H1 (cell line): Measurements from ENCODE around the gene MPST. TPM values are rescaled to one million over a fixed set of nuclear protein-coding genes. Genes with fewer than 3 reads are reported as not detected.

Experiments
- CTCF ChIA-PET: fragments of 300-600 bp; sonication (Branson Sonifier 250); formaldehyde crosslinking; loops from one replicate; lab custom pipeline; 2021; ENCODE audit not compliant: partially characterized antibody; lab: Charles Lee
- POLR2A ChIA-PET: fragments of 300-600 bp; sonication (Branson Sonifier 250); formaldehyde crosslinking; loops from one replicate; lab custom pipeline; 2021; ENCODE audit warnings: inconsistent platforms; ENCODE audit not compliant: partially characterized antibody; lab: Charles Lee
- DNase-seq, 2 experiments: peaks; one replicate each; pipeline versions ENCODE4 v3.0.0 to v3.0.0-alpha.2; 2010 to 2022; ENCODE audit warnings: low spot score in 2 of 2, low read depth in 1 of 2, mixed read lengths in 1 of 2
- FAIRE-seq: peaks from 2 replicates; lab custom pipeline; 2011; peaks lifted over from hg19 to GRCh38; lab: Jason Lieb, UNC
- H2AFZ ChIP-seq: 2 replicates; pipeline ENCODE4 v1.8.1; 2012; ENCODE audit warnings: low read length, inconsistent platforms
- H2AK5ac ChIP-seq: 2 replicates; pipeline ENCODE4 v1.6.1; 2013; ENCODE audit warnings: low read depth, low read length
- H2BK120ac ChIP-seq: replicated peaks from 2 replicates; pipeline ENCODE3; 2013; ENCODE audit warnings: low read depth, low read length, inconsistent platforms
- H2BK12ac ChIP-seq: 2 replicates; pipeline ENCODE4 v1.6.1; 2013; ENCODE audit warnings: low read depth, low read length
- H2BK15ac ChIP-seq: 2 replicates; pipeline ENCODE4 v1.6.1; 2013; ENCODE audit warnings: low read length
- H2BK20ac ChIP-seq: 2 replicates; pipeline ENCODE4 v1.6.1; 2013; ENCODE audit warnings: low read length
- H2BK5ac ChIP-seq: 2 replicates; pipeline ENCODE4 v1.6.1; 2013; ENCODE audit warnings: low read depth, low read length
- H3K14ac ChIP-seq: 2 replicates; pipeline ENCODE4 v1.6.1; 2013; ENCODE audit warnings: inconsistent platforms; ENCODE audit not compliant: insufficient read length
- H3K18ac ChIP-seq: 2 replicates; pipeline ENCODE4 v1.6.1; 2013; ENCODE audit warnings: low read length; ENCODE audit errors: extremely low read depth
- H3K23ac ChIP-seq: 2 replicates; pipeline ENCODE4 v1.6.1; 2013; ENCODE audit warnings: inconsistent platforms; ENCODE audit not compliant: insufficient read length
- H3K23me2 ChIP-seq: 2 replicates; pipeline ENCODE4 v1.6.1; 2013; ENCODE audit warnings: low read depth, low read length
- H3K27ac ChIP-seq: 2 replicates; pipeline ENCODE4 v1.6.1; 2011; ENCODE audit warnings: low read depth, low read length, inconsistent platforms
- H3K27me3 ChIP-seq, 4 experiments: replicated peaks in 1 of 4; 1 replicate in 1 of 4; 2 replicates in 3 of 4; pipeline versions ENCODE4 v1.6.1 to v1.8.1; 2011 to 2013; ENCODE audit warnings: low read length in 3 of 4, mild to moderate bottlenecking in 3 of 4, inconsistent platforms in 2 of 4, mixed read lengths in 2 of 4, moderate library complexity in 1 of 4; ENCODE audit not compliant: control insufficient read depth in 3 of 4, insufficient read depth in 3 of 4; ENCODE audit errors: extremely low read depth in 1 of 4
- H3K36me3 ChIP-seq, 4 experiments: 2 replicates each; pipeline versions ENCODE4 v1.6.1 to v1.8.1; 2011 to 2013; ENCODE audit warnings: mild to moderate bottlenecking in 4 of 4, low read length in 3 of 4, moderate library complexity in 2 of 4, control low read depth in 1 of 4, inconsistent platforms in 1 of 4; ENCODE audit not compliant: insufficient read depth in 4 of 4, control insufficient read depth in 2 of 4
- H3K4ac ChIP-seq: replicated peaks from 2 replicates; pipeline ENCODE3; 2013; ENCODE audit warnings: low read length, low read depth, mixed read lengths, inconsistent platforms; ENCODE audit not compliant: insufficient read length
- H3K4me1 ChIP-seq, 4 experiments: replicated peaks in 1 of 4; 1 replicate in 1 of 4; 2 replicates in 3 of 4; pipeline versions ENCODE4 v1.6.1 to v1.8.1; 2011 to 2013; ENCODE audit warnings: low read length in 3 of 4, inconsistent platforms in 2 of 4, mixed read lengths in 1 of 4; ENCODE audit not compliant: insufficient read depth in 4 of 4, control insufficient read depth in 3 of 4
- H3K4me2 ChIP-seq, 2 experiments: 2 replicates each; pipeline versions ENCODE4 v1.6.1 to v1.8.1; 2011 to 2013; ENCODE audit warnings: low read depth in 2 of 2, low read length in 2 of 2, control low read depth in 1 of 2, inconsistent platforms in 1 of 2, mild to moderate bottlenecking in 1 of 2; ENCODE audit not compliant: insufficient read depth in 1 of 2
- H3K4me3 ChIP-seq, 4 experiments: fragments of 200-600, 300-600 bp in 1 of 4; sonication (generic), shearing (Covaris generic), sonication (Bioruptor Twin) in 1 of 4; 2 replicates each; pipeline versions ENCODE4 v1.5.1 to v1.8.1; 2011 to 2016; ENCODE audit warnings: low read length in 4 of 4, low read depth in 3 of 4, control low read depth in 2 of 4, inconsistent platforms in 2 of 4, mild to moderate bottlenecking in 2 of 4, mixed read lengths in 1 of 4, moderate library complexity in 1 of 4; ENCODE audit not compliant: insufficient read depth in 2 of 4; ENCODE audit errors: extremely low read depth in 1 of 4
- H3K56ac ChIP-seq: replicated peaks from 2 replicates; pipeline ENCODE3; 2013; ENCODE audit warnings: low read depth, mild to moderate bottlenecking, mixed read lengths, low read length, inconsistent platforms; ENCODE audit not compliant: insufficient read length
- H3K79me1 ChIP-seq: 2 replicates; pipeline ENCODE4 v1.6.1; 2013; ENCODE audit warnings: low read depth, low read length, control low read depth
- H3K79me2 ChIP-seq, 2 experiments: 2 replicates each; pipeline versions ENCODE4 v1.6.1 to v1.8.1; 2012 to 2013; ENCODE audit warnings: low read length in 2 of 2, mild to moderate bottlenecking in 2 of 2, inconsistent platforms in 1 of 2; ENCODE audit not compliant: insufficient read depth in 2 of 2, control insufficient read depth in 1 of 2
- H3K9ac ChIP-seq, 4 experiments: replicated peaks in 1 of 4; 1 replicate in 1 of 4; 2 replicates in 3 of 4; pipeline versions ENCODE4 v1.6.1 to v1.8.1; 2011 to 2013; ENCODE audit warnings: low read depth in 3 of 4, low read length in 3 of 4, control low read depth in 2 of 4, mild to moderate bottlenecking in 2 of 4, moderate library complexity in 2 of 4, inconsistent platforms in 1 of 4; ENCODE audit errors: extremely low read depth in 1 of 4
- H3K9me3 ChIP-seq, 2 experiments: 2 replicates each; pipeline versions ENCODE4 v1.6.1 to v1.8.1; 2012 to 2013; ENCODE audit warnings: mild to moderate bottlenecking in 2 of 2, moderate library complexity in 2 of 2, control low read depth in 1 of 2, inconsistent platforms in 1 of 2, low read depth in 1 of 2, low read length in 1 of 2, mixed read lengths in 1 of 2; ENCODE audit not compliant: insufficient read depth in 2 of 2
- H4K20me1 ChIP-seq, 2 experiments: replicated peaks in 1 of 2; 2 replicates each; pipeline versions ENCODE3 to v1.8.1; 2011 to 2013; ENCODE audit warnings: inconsistent platforms in 2 of 2, low read length in 2 of 2, mild to moderate bottlenecking in 1 of 2; ENCODE audit not compliant: insufficient read depth in 2 of 2, control insufficient read depth in 1 of 2
- H4K5ac ChIP-seq: 2 replicates; pipeline ENCODE4 v1.6.1; 2013; ENCODE audit warnings: low read length, low read depth, mixed read lengths, inconsistent platforms; ENCODE audit not compliant: insufficient read length
- H4K8ac ChIP-seq: 2 replicates; pipeline ENCODE4 v1.8.0; 2013; ENCODE audit warnings: mild to moderate bottlenecking, moderate library complexity, low read length, inconsistent platforms; ENCODE audit not compliant: insufficient read depth; ENCODE audit errors: extremely low read depth
- H4K91ac ChIP-seq: replicated peaks from 2 replicates; pipeline ENCODE3; 2013; ENCODE audit warnings: low read length, mixed read lengths, inconsistent platforms; ENCODE audit not compliant: insufficient read length
- CTBP2 ChIP-seq: IDR thresholded peaks from 2 replicates; pipeline ENCODE4 v1.7.0; 2011; ENCODE audit warnings: borderline replicate concordance, mild to moderate bottlenecking, moderate library complexity, mixed read lengths, low read length; ENCODE audit not compliant: insufficient read depth, insufficient read length
- RAD21 ChIP-seq, 2 experiments: IDR thresholded peaks in 1 of 2; conservative IDR thresholded peaks in 1 of 2; 2 replicates each; pipeline ENCODE4 v1.6.1; 2011; ENCODE audit warnings: low read depth in 2 of 2, low read length in 2 of 2, improper control_type of control experiment in 1 of 2, inconsistent platforms in 1 of 2, mild to moderate bottlenecking in 1 of 2, moderate library complexity in 1 of 2
- RFX5 ChIP-seq: IDR thresholded peaks from 2 replicates; pipeline ENCODE4 v1.6.1; 2011; ENCODE audit warnings: low read depth, low read length, improper control_type of control experiment, borderline replicate concordance
- SIN3A ChIP-seq, 2 experiments: IDR thresholded peaks in 1 of 2; conservative IDR thresholded peaks in 1 of 2; 2 replicates each; pipeline ENCODE4 v1.6.1; 2011 to 2012; ENCODE audit warnings: low read length in 2 of 2, improper control_type of control experiment in 1 of 2, low read depth in 1 of 2, mild to moderate bottlenecking in 1 of 2
- WGBS, 2 experiments: shearing (Covaris generic) in 1 of 2; methylation state at CpG; one replicate each; pipeline versions ENCODE4 v1.1.6 to v1.1.7; 2013 to 2015; ENCODE audit warnings: low lambda C conversion rate in 2 of 2, mixed read lengths in 2 of 2, inconsistent platforms in 1 of 2, low coverage in 1 of 2, missing lambda C conversion rate in 1 of 2; ENCODE audit not compliant: insufficient replicate concordance in 2 of 2, insufficient coverage in 1 of 2, insufficient read length in 1 of 2; ENCODE audit errors: extremely low coverage in 1 of 2, missing lambda C conversion rate in 1 of 2; 5-methylcytosine and 5-hydroxymethylcytosine counted together
- polyA plus RNA-seq, 7 experiments: library from polyadenylated mRNA; depleted of rRNA in 3 of 7; stranded (reverse) in 5 of 7; unstranded in 2 of 7; fragments of >200 nt in 5 of 7; fragments of 200-250 nt in 2 of 7; gene quantifications; 1 replicate in 5 of 7; 2 replicates in 1 of 7; 4 replicates in 1 of 7; pipeline versions ENCODE4 v1.2.1 to v1.2.3, GENCODE V29; 2011 to 2013; ENCODE audit warnings: missing spikeins in 2 of 7, mixed read lengths in 2 of 7
- total RNA-seq: library from RNA; stranded (reverse); fragmentation: NEBNext Ultra II Directional; extraction: Animal tissue kit (Norgen Biotek cat#: 25700); gene quantifications from 2 replicates; pipeline ENCODE4 v1.2.1, GENCODE V29; 2021
- TF ChIP-seq, protein P1 (sequence below), 3 experiments: IDR thresholded peaks; 1 replicate in 2 of 3; 2 replicates in 1 of 3; pipeline versions ENCODE4 v1.5.1 to v1.6.1; 2011; ENCODE audit warnings: low read length in 3 of 3, mild to moderate bottlenecking in 3 of 3, inconsistent platforms in 2 of 3, low read depth in 1 of 3, moderate library complexity in 1 of 3; ENCODE audit not compliant: insufficient read depth in 1 of 3; ENCODE audit errors: control extremely low read depth in 1 of 3

MPST gene
- total and polyA plus RNA-seq, 2 of the 8 experiments (the other 6 are each of a cell fraction or from before 2014, with no cell fraction given) = 86.0 to 124 TPM

DNA sequence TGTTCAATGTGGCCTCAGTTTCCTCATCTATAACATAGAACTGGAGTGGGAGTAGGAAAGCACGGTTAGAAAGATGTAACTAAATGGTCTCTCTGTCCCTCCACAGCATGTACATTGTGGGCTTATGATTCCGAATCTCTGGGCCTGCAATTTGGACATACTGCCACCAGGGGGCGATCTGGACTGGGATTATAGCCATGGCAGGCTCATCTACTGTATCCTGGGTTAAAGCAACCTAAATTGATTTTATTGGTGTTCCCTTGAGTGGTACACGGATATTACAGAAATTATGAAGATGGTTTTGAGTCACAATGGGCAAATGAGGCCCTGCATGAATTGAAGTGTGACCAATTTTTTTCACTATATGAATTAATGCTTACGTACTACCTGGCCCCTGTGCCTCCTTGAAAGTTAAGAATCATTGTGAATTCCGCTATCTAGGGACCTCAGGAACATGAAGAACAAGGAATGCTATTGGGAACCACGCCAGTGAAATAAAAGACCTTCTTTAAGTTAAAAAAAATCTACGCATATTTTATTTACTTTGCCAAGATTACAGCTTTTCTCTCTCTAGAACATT, 33.2 kb upstream of the MPST start:
- H4K91ac ChIP-seq = no peak overlapping the region

More for the DNA sequence above, 33.2 kb upstream of the MPST start:
- H3K9me3 ChIP-seq = peaks cover 9 to 16% of the 10 kb centered on the region in 2 experiments
- no peak overlapping the region for H2BK120ac ChIP-seq
- 70% methylated on average over 8 of the region's 8 CpGs; no CpG with 5 or more reads in 1 of the 2 experiments for WGBS, 2 experiments
- H3K4ac ChIP-seq = no peak overlapping the region
- H3K79me2 ChIP-seq = no peaks in the 10 kb centered on the region
- no peak overlapping the region for H3K4me3 ChIP-seq
- no peaks in the 10 kb centered on the region for H3K23me2 ChIP-seq
- no peak overlapping the region for H4K8ac ChIP-seq
- no peak overlapping the region for H4K5ac ChIP-seq
- no peak overlapping the region for H3K23ac ChIP-seq
- H3K36me3 ChIP-seq = no peaks in the 10 kb centered on the region
- peaks cover 0 to 3% (median 0%) of the 10 kb centered on the region in 4 experiments; a peak in 2 of 7 replicates for H3K27me3 ChIP-seq
- FAIRE-seq (peak; percentile 32), DNase-seq (peak in 1 of 2 experiments; percentile 87)
- H3K56ac ChIP-seq = no peak overlapping the region
- H2AFZ ChIP-seq = no peak overlapping the region
- H2BK20ac ChIP-seq = no peak overlapping the region
- H3K9ac ChIP-seq = no peak overlapping the region
- no peak overlapping the region for H3K14ac ChIP-seq
- no peak overlapping the region for H2AK5ac ChIP-seq
- no peaks in the 10 kb centered on the region for H4K20me1 ChIP-seq
- ChIA-PET POLR2A (interaction anchor here (0.7 kb wide), 1 partner anchor 138 kb away, joined by 3 read pairs; no protein-coding TSS in a partner anchor), CTCF (interaction anchor here (0.7 to 2.8 kb wide), 16 partner anchors 9 to 450 kb away, joined by 3 to 26 read pairs (median 3); a partner anchor contains a TSS)
- no peak overlapping the region for H2BK12ac ChIP-seq
- no peak overlapping the region for H3K27ac ChIP-seq
- H3K79me1 ChIP-seq = no peaks in the 10 kb centered on the region
- no peak overlapping the region for H2BK15ac ChIP-seq
- H2BK5ac ChIP-seq = no peak overlapping the region
- H3K4me2 ChIP-seq = no peak overlapping the region
- no peak for TF ChIP-seq RFX5
- TF ChIP-seq SIN3A (conservative IDR thresholded peaks at IDR 0.05 in 1 of 2, IDR thresholded peaks at IDR 0.05 in 1 of 2; ENCODE audit: low read depth in 1 of 2, low read length in 2 of 2) = no peak
- TF ChIP-seq CTBP2 = no peak
- TF ChIP-seq RAD21 (IDR thresholded peaks at IDR 0.05 in 1 of 2, conservative IDR thresholded peaks at IDR 0.05 in 1 of 2; ENCODE audit: low read depth in 2 of 2, low read length in 2 of 2) = peak; percentile 64 to 77
- TF ChIP-seq, protein P1, sequence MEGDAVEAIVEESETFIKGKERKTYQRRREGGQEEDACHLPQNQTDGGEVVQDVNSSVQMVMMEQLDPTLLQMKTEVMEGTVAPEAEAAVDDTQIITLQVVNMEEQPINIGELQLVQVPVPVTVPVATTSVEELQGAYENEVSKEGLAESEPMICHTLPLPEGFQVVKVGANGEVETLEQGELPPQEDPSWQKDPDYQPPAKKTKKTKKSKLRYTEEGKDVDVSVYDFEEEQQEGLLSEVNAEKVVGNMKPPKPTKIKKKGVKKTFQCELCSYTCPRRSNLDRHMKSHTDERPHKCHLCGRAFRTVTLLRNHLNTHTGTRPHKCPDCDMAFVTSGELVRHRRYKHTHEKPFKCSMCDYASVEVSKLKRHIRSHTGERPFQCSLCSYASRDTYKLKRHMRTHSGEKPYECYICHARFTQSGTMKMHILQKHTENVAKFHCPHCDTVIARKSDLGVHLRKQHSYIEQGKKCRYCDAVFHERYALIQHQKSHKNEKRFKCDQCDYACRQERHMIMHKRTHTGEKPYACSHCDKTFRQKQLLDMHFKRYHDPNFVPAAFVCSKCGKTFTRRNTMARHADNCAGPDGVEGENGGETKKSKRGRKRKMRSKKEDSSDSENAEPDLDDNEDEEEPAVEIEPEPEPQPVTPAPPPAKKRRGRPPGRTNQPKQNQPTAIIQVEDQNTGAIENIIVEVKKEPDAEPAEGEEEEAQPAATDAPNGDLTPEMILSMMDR (IDR thresholded peaks at IDR 0.05; ENCODE audit: control extremely low read depth in 1 of 3, insufficient read depth in 1 of 3, low read depth in 1 of 3, low read length in 3 of 3) = peak; percentile 71 to 79 (median 77)
- H3K4me1 ChIP-seq = no peaks in the 10 kb centered on the region
- no peak overlapping the region for H3K18ac ChIP-seq
